ENCODE results near the gene RAD21L1.

- TF ChIP-seq TAF1 (IDR thresholded peaks at IDR 0.05; ENCODE audit: low read depth) (no peak), CREB1 (IDR thresholded peaks at IDR 0.05; ENCODE audit: low read depth) (no peak), EP300 (IDR thresholded peaks at IDR 0.05; ENCODE audit: borderline replicate concordance) (no peak), USF1 (IDR thresholded peaks at IDR 0.05) (no peak), ZBTB7A (IDR thresholded peaks at IDR 0.05; ENCODE audit: low read depth) (no peak), RAD21 (IDR thresholded peaks at IDR 0.05; ENCODE audit: low read depth) (no peak), REST (IDR thresholded peaks at IDR 0.05; ENCODE audit: low read depth) (no peak), EGR1 (IDR thresholded peaks at IDR 0.05) (no peak), TCF12 (IDR thresholded peaks at IDR 0.05; ENCODE audit: low read depth) (no peak), TEAD4 (IDR thresholded peaks at IDR 0.05) (no peak), MAX (IDR thresholded peaks at IDR 0.05) (no peak), YY1 (IDR thresholded peaks at IDR 0.05; ENCODE audit: low read depth) (no peak), FOXM1 (IDR thresholded peaks at IDR 0.05; ENCODE audit: borderline replicate concordance, low read depth) (no peak), CEBPB (IDR thresholded peaks at IDR 0.05) (no peak)
These were observed 40.0 kb downstream of the RAD21L1 start for GRCh38 chr20:1265916-1266166.

Measured in Ishikawa (cell line).